NCI-H1048 (cell line): ENCODE measurements around the gene NOTCH2.

Source experiments
- DNase-seq: peaks from one replicate; lab custom pipeline; 2025; lab: John Stamatoyannopoulos, UW

The NOTCH2 gene

GRCh38 chr1:119874186-119874585 is 195.3 kb downstream of the NOTCH2 start:
- no peak for DNase-seq

DNA sequence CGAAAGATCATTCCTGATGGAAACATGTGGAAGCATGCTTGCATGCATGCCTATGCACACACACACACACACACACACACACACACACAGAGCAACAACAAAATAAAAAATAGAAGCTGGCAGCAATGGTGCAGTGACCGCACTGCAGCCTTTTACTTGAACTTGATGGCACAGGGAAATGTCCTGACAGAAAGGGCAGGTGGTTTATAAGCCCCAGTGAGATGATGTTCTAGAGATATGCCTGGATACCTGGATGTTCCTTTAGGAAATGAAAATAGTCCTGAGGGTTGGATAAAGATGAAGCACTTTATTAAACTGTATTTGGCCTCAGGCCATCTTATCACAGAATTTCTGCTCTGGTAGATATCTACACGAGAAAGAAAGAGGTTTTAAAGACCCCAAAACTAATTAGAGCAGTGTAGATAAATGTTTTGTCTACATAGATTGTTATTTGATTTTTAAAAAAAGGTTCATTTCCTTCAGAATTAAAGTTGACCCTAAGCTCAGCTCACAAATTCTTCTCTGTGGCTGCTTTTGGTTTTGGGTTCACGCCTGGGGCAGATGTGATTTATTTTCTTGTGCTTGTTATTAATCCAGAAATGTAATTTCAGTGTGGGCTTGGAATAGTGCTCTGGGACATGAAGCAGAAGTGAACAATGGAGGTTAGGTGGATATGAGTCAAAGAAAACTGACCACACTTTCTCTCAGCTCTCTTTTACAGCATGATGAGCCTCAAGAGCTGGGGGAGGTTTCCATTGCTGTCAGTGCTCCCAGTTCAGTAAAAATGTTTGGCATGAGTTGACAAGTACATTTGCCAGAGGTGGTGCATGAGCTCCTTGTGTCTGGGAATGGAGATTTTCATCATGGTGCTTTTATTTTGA is 196.1 kb downstream of the NOTCH2 start:
- no peak for DNase-seq

DNA sequence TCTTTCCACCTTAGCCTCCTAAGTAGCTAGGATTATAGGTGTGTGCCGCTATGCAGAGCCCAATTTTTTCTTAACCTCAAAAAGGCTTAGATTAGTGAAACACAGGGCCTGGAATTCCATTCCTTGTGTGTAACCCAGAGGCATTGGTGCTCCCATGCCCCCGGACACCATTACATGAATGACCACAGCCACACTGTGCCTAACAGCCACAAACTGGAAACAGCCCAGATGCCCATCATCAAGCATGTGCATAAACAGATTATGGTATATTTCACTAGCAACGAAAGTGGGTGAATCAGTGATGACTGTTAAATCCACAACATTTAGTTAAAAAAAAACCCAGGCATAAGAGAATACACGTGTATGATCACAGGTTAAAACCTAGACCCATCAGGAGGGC is 197.6 kb downstream of the NOTCH2 start:
- DNase-seq: no peak

DNA sequence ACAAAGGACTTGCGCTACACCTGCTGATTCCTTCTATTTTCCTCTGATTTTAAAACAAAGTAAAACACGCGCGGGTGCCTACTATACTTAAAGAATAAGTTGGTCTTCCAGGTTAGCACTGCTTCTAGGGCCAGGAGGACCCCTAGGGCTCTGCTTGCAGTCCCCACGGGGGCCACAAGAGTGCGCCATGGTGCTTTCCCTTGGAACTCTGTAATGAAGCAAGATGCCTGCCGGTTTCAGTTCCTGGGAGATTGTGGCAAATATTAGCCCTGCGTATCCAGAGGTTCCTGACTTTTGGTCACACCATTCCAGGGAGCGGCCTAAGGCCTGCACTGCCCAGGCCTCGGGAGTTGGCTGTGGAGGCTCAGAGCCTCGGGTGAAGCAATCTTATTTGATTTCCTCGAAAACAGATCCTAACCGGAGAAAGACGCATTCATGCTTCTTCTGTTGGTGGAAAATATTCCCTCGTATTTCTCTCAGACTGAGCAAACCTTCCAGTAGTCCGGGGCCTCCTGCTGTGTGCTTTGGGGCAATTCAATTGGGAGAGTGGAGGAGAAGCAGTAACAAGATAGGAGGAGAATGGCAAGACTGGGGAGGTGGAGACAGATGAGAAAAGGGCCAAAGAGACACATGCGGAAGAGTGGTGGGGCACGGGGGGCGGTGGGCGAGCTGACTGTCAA is 198.4 kb downstream of the NOTCH2 start:
- DNase-seq: peak; percentile 40

- DNase-seq: no peak
Measured at GRCh38 chr1:119869995-119870394, 199.5 kb downstream of the NOTCH2 start.

DNA sequence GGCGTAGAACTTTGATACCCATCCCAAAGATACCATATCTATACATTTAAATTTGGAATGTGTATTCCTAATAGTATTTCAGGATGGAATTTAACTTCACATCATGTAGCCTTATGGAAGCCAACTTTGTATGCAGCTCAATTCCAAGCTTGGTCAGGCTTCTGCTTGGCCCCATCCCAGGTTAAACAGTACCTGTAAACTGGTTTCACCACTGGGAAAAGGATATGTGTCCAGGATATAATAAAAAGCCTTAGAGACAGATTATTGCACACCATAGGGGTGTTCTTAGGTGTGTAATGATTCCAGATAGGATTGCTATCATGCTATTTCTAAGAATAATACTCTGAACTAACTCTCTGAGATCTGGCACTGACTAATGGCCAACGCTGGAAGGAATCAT is 201.3 kb downstream of the NOTCH2 start:
- DNase-seq: no peak

GRCh38 chr1:119866451-119866850 is 203.0 kb downstream of the NOTCH2 start:
- DNase-seq: no peak

DNA sequence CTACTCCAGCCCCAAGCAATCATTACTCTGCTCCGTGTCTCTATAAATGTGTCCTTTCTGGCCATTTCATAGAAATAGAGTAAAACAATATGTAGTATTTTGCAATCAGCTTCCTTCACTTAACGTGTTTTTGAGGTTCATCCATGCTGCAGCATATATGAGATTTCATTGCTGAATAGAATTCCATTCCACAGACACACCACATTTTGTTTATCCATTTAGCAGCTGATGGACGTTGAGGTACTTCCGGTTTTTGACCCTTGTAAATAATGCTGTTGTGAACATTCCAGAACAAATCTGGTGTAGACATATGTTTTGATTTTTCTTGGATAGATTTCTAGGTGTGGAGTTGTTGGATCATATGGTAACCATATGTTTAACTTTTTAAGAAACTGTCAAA is 203.8 kb downstream of the NOTCH2 start:
- DNase-seq: no peak

GRCh38 chr1:119862276-119862675 is 207.2 kb downstream of the NOTCH2 start:
- DNase-seq: no peak
